ENCODE results near the gene TRPM8.

Gene TRPM8

GRCh38 chr2:234051374-234052070, 134.3 kb downstream of the TRPM8 start:
- TF ChIP-seq CTCF (IDR thresholded peaks at IDR 0.05): no peak

DNA sequence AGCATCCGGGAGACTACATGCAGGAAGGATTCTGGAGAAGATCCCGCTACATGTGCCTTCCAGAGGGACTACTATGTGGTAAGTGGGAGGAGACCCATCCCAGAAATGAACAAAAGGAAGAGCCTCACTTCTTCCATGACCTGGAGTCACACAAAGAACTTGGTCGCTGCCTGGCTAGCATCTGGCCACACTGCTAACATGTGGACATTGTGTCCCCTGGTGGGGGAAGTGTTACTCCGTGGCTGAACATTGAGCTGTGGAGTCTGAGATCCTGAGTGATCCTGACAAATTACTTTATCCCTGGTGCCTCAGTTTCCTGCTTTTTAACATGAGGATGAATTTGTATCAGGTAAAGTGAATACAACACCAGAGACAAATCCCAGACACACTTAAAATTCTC, 141.7 kb downstream of the TRPM8 start:
- TF ChIP-seq CTCF (IDR thresholded peaks at IDR 0.05): no peak
- no peak overlapping the region for H3K27ac ChIP-seq
- DNase-seq (ENCODE audit: low spot score): no peak
- no peak overlapping the region for H3K4me3 ChIP-seq

More at GRCh38 chr2:234051374-234052070, 134.3 kb downstream of the TRPM8 start:
- Histone ChIP-seq H3K4me3 (no peak overlapping the region), H3K27ac (no peak overlapping the region)
- no peak for DNase-seq (ENCODE audit: low spot score)

- no peak overlapping the region for H3K4me3 ChIP-seq
- no peak for DNase-seq (ENCODE audit: low spot score)
- no peak overlapping the region for H3K27ac ChIP-seq
- no peak for TF ChIP-seq CTCF (IDR thresholded peaks at IDR 0.05)
Observed at GRCh38 chr2:234060236-234060635, 143.1 kb downstream of the TRPM8 start.

DNA sequence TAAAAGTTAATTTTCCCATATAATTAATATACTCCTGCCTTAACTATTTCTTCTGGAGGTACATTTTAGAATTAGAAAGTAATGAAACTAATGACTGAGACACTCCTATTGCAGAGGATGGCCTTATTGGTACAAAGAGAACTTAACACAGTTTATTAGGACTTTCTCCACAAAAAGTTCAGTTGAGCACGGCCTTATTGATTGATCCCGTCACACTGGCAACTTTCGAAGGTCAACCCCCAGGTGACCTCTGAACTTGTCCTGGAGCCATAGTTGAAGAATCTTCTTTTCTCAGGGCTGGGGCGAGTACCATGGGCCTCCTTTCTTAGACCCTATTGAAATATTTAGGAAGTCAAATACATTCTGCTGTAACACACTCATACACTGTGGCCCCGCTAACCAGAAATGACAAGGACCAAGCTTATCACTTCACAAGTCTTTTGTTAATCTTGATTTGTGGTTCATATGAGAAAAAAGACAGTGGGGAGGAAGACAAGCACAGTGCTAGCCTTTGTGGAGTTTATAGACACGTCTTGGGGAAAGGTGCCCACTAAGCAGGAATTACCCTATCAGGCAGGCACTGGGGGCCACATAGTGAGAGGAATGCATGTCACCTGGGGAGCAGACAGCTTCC, 144.6 kb downstream of the TRPM8 start:
- H3K4me3 ChIP-seq: no peak overlapping the region
- H3K27ac ChIP-seq: no peak overlapping the region

GRCh38 chr2:234066587-234066986, 149.4 kb downstream of the TRPM8 start:
- H3K4me3 ChIP-seq: no peak overlapping the region
- no peak overlapping the region for H3K27ac ChIP-seq
- TF ChIP-seq CTCF (IDR thresholded peaks at IDR 0.05): no peak
- DNase-seq (ENCODE audit: low spot score): no peak

More for the DNA sequence above, 144.6 kb downstream of the TRPM8 start:
- no peak for DNase-seq (ENCODE audit: low spot score)
- TF ChIP-seq CTCF (IDR thresholded peaks at IDR 0.05): no peak

Data from coronary artery (tissue), 2 donors.